B cell (primary cell): ENCODE data around the gene BMPER. TPM values are rescaled to one million over a fixed set of nuclear protein-coding genes. Genes with fewer than 3 reads are reported as not detected.

Source experiments
- ATAC-seq: fragments of 200-7000 bp; cut with Tn5 transposase; one replicate; pipeline ENCODE4 v1.10.0; 2021; ENCODE audit warnings: low read depth, mild to moderate bottlenecking, moderate number of reproducible peaks, moderate library complexity
- CTCF ChIA-PET: fragments of 350-600 bp; sonication (Branson Sonifier 250); formaldehyde crosslinking; loops from one replicate; lab custom pipeline; 2021; ENCODE audit warnings: antibody characterized with exemption, inconsistent platforms; lab: Charles Lee
- POLR2A ChIA-PET: fragments of 350-600 bp; sonication (Branson Sonifier 250); formaldehyde crosslinking; loops from one replicate; lab custom pipeline; 2021; ENCODE audit warnings: antibody characterized with exemption; lab: Charles Lee
- DNase-seq: peaks from one replicate; pipeline ENCODE4 v3.0.0; 2013
- H2AFZ ChIP-seq: 2 replicates; pipeline ENCODE4 v1.6.1; 2012; ENCODE audit warnings: mild to moderate bottlenecking, low read depth, low read length; ENCODE audit not compliant: insufficient read depth, poor library complexity, severe bottlenecking
- H3K27ac ChIP-seq, 2 donors: 1 replicate in 1 of 2; 2 replicates in 1 of 2; pipeline ENCODE4 v1.5.1; 2012 to 2013; ENCODE audit warnings: low read length in 2 of 2, mild to moderate bottlenecking in 2 of 2, moderate library complexity in 1 of 2
- H3K27me3 ChIP-seq, 4 experiments: fragments of 200-600 bp in 1 of 4; sonication (generic) in 1 of 4; replicated peaks in 1 of 4; 1 replicate in 2 of 4; 2 replicates in 2 of 4; pipeline versions ENCODE4 v1.6.1 to v1.7.0; 2013 to 2016; ENCODE audit warnings: low read length in 3 of 4, mild to moderate bottlenecking in 2 of 4, mixed read lengths in 1 of 4, moderate library complexity in 1 of 4; ENCODE audit not compliant: insufficient read depth in 4 of 4, control insufficient read depth in 3 of 4; ENCODE audit errors: control extremely low read depth in 1 of 4
- H3K36me3 ChIP-seq, 2 experiments: replicated peaks in 1 of 2; 1 replicate in 1 of 2; 2 replicates in 1 of 2; pipeline versions ENCODE4 v1.6.1 to v1.7.1; 2013; ENCODE audit warnings: low read length in 1 of 2; ENCODE audit not compliant: insufficient read depth in 2 of 2, control insufficient read depth in 1 of 2; ENCODE audit errors: control extremely low read depth in 1 of 2, extremely low read depth in 1 of 2
- H3K4me1 ChIP-seq, 2 donors: fragments of 200-600 bp in 1 of 2; sonication (generic) in 1 of 2; 1 replicate in 1 of 2; 2 replicates in 1 of 2; pipeline versions ENCODE4 v1.5.1 to v1.6.1; 2013 to 2017; ENCODE audit warnings: low read length in 2 of 2; ENCODE audit not compliant: control insufficient read depth in 2 of 2, insufficient read depth in 2 of 2
- H3K4me2 ChIP-seq: replicated peaks from 2 replicates; pipeline ENCODE3; 2012; ENCODE audit warnings: mild to moderate bottlenecking, low read depth, low read length; ENCODE audit not compliant: poor library complexity, severe bottlenecking
- H3K4me3 ChIP-seq, 5 experiments: fragments of 200-600 bp in 1 of 5; sonication (generic) in 1 of 5; 1 replicate in 3 of 5; 2 replicates in 2 of 5; pipeline versions ENCODE4 v1.5.1 to v1.7.0; 2011 to 2016; ENCODE audit warnings: low read length in 4 of 5, mild to moderate bottlenecking in 4 of 5, low read depth in 2 of 5, control low read depth in 1 of 5, moderate library complexity in 1 of 5; ENCODE audit not compliant: insufficient read depth in 1 of 5; ENCODE audit errors: control extremely low read depth in 1 of 5, extremely low read depth in 1 of 5
- H3K79me2 ChIP-seq: fragments of 200-600 bp; sonication (generic); one replicate; pipeline ENCODE4 v1.6.0; 2016; ENCODE audit warnings: low read length; ENCODE audit not compliant: control insufficient read depth, insufficient read depth
- H3K9ac ChIP-seq: fragments of 200-600 bp; sonication (generic); 2 replicates; pipeline ENCODE4 v1.6.1; 2017; ENCODE audit warnings: mild to moderate bottlenecking, low read length, moderate library complexity
- H3K9me3 ChIP-seq, 3 donors: one replicate each; pipeline versions ENCODE4 v1.6.1 to v1.7.1; 2013; ENCODE audit warnings: low read length in 2 of 3; ENCODE audit not compliant: control insufficient read depth in 2 of 3, insufficient read depth in 1 of 3; ENCODE audit errors: control extremely low read depth in 1 of 3
- H4K20me1 ChIP-seq: 2 replicates; pipeline ENCODE4 v1.6.0; 2012; ENCODE audit warnings: mild to moderate bottlenecking, low read length; ENCODE audit not compliant: insufficient read depth, control insufficient read depth, poor library complexity, severe bottlenecking
- H3K27ac Mint-ChIP-seq: one replicate; pipeline ENCODE4 v1.8.0; 2021; ENCODE audit warnings: mixed read lengths
- H3K27me3 Mint-ChIP-seq: one replicate; pipeline ENCODE4 v1.8.0; 2021; ENCODE audit warnings: mixed read lengths
- H3K4me1 Mint-ChIP-seq: one replicate; pipeline ENCODE4 v1.8.0; 2021; ENCODE audit warnings: mixed read lengths
- H3K4me3 Mint-ChIP-seq: one replicate; pipeline ENCODE4 v1.8.0; 2021; ENCODE audit warnings: mixed read lengths
- H3K9me3 Mint-ChIP-seq: one replicate; pipeline ENCODE4 v1.8.0; 2022; ENCODE audit warnings: mixed read lengths; ENCODE audit not compliant: insufficient read depth
- CTCF ChIP-seq: fragments of 200-600 bp; IDR thresholded peaks from one replicate; pipeline ENCODE4 v1.8.0; 2022; ENCODE audit warnings: antibody characterized with exemption, mild to moderate bottlenecking
- EZH2 ChIP-seq: IDR thresholded peaks from 2 replicates; pipeline ENCODE4 v1.6.1; 2012; ENCODE audit warnings: borderline replicate concordance, low read depth, mild to moderate bottlenecking, moderate library complexity, low read length; ENCODE audit not compliant: insufficient read depth, poor library complexity, severe bottlenecking
- WGBS: methylation state at CpG from one replicate; pipeline ENCODE4 v1.1.5; 2013; ENCODE audit warnings: missing lambda C conversion rate; ENCODE audit not compliant: insufficient coverage; 5-methylcytosine and 5-hydroxymethylcytosine counted together
- intact Hi-C: fragments of 100-400 bp; cut with micrococcal nuclease; formaldehyde crosslinking; loops from one replicate; pipeline ENCODE4 v1.10.0; 2022
- polyA plus RNA-seq: library from polyadenylated mRNA; depleted of rRNA; stranded (reverse); fragments of >200 nt; gene quantifications from 2 replicates; pipeline ENCODE4 v1.2.3, GENCODE V29; 2012
- total RNA-seq, 2 donors: library from RNA; stranded (reverse); fragments of 120-200 nt in 1 of 2; gene quantifications; 1 replicate in 1 of 2; 2 replicates in 1 of 2; pipeline versions ENCODE4 v1.2.3 to v1.2.4, GENCODE V29; 2013 to 2022

The BMPER gene
- total and polyA plus RNA-seq, 2 donors (not counting 1 experiment from before 2014, with no cell fraction given): not detected

GRCh38 chr7:34130558-34131295 is 225.4 kb downstream of the BMPER start:
- DNase-seq (no peak), ATAC-seq (no peak)
- intact Hi-C loops: no loop called here
- no peaks in the 10 kb centered on the region for H3K9me3 Mint-ChIP-seq
- no peak overlapping the region for H3K4me3 Mint-ChIP-seq
- H3K27me3 Mint-ChIP-seq: no peaks in the 10 kb centered on the region
- peaks cover 0 to 11% (median 3%) of the 10 kb centered on the region in 3 donors for H3K9me3 ChIP-seq
- H3K79me2 ChIP-seq: no peaks in the 10 kb centered on the region
- no peak overlapping the region for H2AFZ ChIP-seq
- H3K27ac Mint-ChIP-seq: no peak overlapping the region
- no peaks in the 10 kb centered on the region for H3K4me1 Mint-ChIP-seq
- no peak overlapping the region for H3K9ac ChIP-seq
- TF ChIP-seq EZH2 (no peak), CTCF (no peak)
- H3K36me3 ChIP-seq: no peaks in the 10 kb centered on the region
- H4K20me1 ChIP-seq: no peaks in the 10 kb centered on the region
- H3K27me3 ChIP-seq: no peaks in the 10 kb centered on the region
- 74% methylated on average over 5 of the region's 5 CpGs for WGBS
- ChIA-PET CTCF (no interaction called here), POLR2A (no interaction called here)
- no peak overlapping the region for H3K27ac ChIP-seq
- H3K4me2 ChIP-seq: no peak overlapping the region
- no peaks in the 10 kb centered on the region for H3K4me1 ChIP-seq
- no peak overlapping the region for H3K4me3 ChIP-seq

GRCh38 chr7:34131371-34131770 is 226.0 kb downstream of the BMPER start:
- DNase-seq (no peak), ATAC-seq (no peak)
- intact Hi-C loops: no loop called here
- ChIA-PET POLR2A (no interaction called here), CTCF (no interaction called here)
- no peak overlapping the region for H3K4me3 ChIP-seq
- Mint-ChIP-seq H3K4me1 (no peaks in the 10 kb centered on the region), H3K27me3 (no peaks in the 10 kb centered on the region), H3K4me3 (no peak overlapping the region), H3K9me3 (no peaks in the 10 kb centered on the region), H3K27ac (no peak overlapping the region)
- H3K9me3 ChIP-seq: peaks cover 0 to 11% (median 0%) of the 10 kb centered on the region in 3 donors
- TF ChIP-seq EZH2 (no peak), CTCF (no peak)
- no peaks in the 10 kb centered on the region for H4K20me1 ChIP-seq
- H3K27me3 ChIP-seq: no peaks in the 10 kb centered on the region
- no peak overlapping the region for H2AFZ ChIP-seq
- no peak overlapping the region for H3K27ac ChIP-seq
- no peak overlapping the region for H3K4me2 ChIP-seq
- no peaks in the 10 kb centered on the region for H3K4me1 ChIP-seq
- H3K9ac ChIP-seq: no peak overlapping the region
- WGBS: 91% methylated on average over 6 of the region's 9 CpGs
- H3K79me2 ChIP-seq: no peaks in the 10 kb centered on the region
- no peaks in the 10 kb centered on the region for H3K36me3 ChIP-seq
